Measurements from ENCODE around the gene GRIN3A. TPM values are rescaled to one million over a fixed set of nuclear protein-coding genes. Genes with fewer than 3 reads are reported as not detected.

The GRIN3A gene
- total RNA-seq, 3 donors from 2014 or later (not counting 1 experiment from before 2014, with no cell fraction given): not detected

DNA sequence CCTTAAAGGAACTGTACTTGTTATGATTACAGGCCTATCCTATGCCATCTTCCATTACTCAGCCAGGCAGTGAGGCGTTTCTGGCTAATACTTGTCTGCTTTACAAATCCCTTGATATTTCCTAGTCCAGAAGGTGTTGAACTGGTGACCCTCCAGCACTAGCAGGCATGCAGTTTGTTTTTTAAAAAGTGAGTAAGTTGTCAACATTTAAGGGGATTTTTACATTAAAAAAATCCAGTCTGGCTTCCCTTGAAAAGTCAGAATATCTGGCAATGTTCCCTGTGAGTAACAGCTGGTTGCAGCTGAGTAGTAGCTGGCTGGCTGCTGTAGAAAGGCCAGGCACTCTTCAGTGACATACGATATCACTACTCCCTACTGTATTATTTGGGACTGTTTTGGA is 21.8 kb downstream of the GRIN3A start:
- intact Hi-C loops (cut with micrococcal nuclease): no loop called here
- WGBS (ENCODE audit: insufficient coverage): 72% methylated on average over 1 of the region's 2 CpGs
- DNase-seq: no peak
- Histone ChIP-seq H3K27me3 (ENCODE audit: control insufficient read depth, insufficient read depth, low read length) (no peaks in the 10 kb centered on the region), H3K27ac (ENCODE audit: low read length) (no peak overlapping the region), H3K36me3 (ENCODE audit: control insufficient read depth, insufficient read depth, low read length) (no peaks in the 10 kb centered on the region), H3K9me3 (ENCODE audit: control insufficient read depth, insufficient read depth, low read length) (no peaks in the 10 kb centered on the region), H3K4me1 (ENCODE audit: control insufficient read depth, insufficient read depth, low read length) (no peaks in the 10 kb centered on the region), H3K4me3 (ENCODE audit: low read length) (no peak overlapping the region)
- Mint-ChIP-seq H3K4me1 (no peaks in the 10 kb centered on the region), H3K4me3 (no peak overlapping the region), H3K9me3 (peaks cover 0 to 5% of the 10 kb centered on the region in 2 donors), H3K27ac (no peak overlapping the region), H3K27me3 (ENCODE audit: low read depth in 2 of 2) (no peaks in the 10 kb centered on the region), H3K36me3 (no peaks in the 10 kb centered on the region)
- ATAC-seq: no peak
- TF ChIP-seq, protein P1, sequence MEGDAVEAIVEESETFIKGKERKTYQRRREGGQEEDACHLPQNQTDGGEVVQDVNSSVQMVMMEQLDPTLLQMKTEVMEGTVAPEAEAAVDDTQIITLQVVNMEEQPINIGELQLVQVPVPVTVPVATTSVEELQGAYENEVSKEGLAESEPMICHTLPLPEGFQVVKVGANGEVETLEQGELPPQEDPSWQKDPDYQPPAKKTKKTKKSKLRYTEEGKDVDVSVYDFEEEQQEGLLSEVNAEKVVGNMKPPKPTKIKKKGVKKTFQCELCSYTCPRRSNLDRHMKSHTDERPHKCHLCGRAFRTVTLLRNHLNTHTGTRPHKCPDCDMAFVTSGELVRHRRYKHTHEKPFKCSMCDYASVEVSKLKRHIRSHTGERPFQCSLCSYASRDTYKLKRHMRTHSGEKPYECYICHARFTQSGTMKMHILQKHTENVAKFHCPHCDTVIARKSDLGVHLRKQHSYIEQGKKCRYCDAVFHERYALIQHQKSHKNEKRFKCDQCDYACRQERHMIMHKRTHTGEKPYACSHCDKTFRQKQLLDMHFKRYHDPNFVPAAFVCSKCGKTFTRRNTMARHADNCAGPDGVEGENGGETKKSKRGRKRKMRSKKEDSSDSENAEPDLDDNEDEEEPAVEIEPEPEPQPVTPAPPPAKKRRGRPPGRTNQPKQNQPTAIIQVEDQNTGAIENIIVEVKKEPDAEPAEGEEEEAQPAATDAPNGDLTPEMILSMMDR (IDR thresholded peaks at IDR 0.05): no peak

DNA sequence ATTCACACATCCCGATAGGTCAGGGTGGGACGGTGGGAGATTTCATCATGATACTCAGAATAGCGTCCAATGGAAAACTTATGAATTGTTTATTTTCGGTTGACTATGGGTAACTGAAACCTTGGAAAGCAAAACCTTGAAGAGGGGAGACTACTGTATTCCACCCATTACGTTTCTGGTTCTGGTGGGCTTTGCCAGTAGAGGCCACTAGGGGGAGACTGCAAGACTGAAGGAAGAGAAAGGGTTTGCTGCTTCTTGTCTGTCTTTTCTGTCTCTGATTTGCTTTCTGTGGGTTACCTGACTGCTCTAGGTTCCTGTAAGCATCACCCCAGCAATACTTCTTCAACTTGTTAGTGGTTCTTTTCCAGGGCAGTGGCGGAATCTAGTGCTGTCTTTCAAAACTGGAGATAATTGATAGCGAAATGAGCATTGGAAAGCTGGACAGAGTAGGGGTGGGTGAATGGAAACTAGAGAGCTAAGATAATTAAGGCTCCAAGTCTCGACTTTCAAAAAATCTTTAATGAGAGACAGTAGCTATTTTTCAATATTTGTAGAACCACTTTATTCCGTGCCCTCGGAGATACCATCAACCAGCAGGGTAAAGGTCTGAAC is 27.0 kb downstream of the GRIN3A start:
- H3K4me3 Mint-ChIP-seq: no peak overlapping the region
- TF ChIP-seq, protein P1 (IDR thresholded peaks at IDR 0.05): peak; percentile 16
- H3K4me1 ChIP-seq (ENCODE audit: control insufficient read depth, insufficient read depth, low read length): no peaks in the 10 kb centered on the region
- peaks cover 0 to 5% of the 10 kb centered on the region in 2 donors for H3K27me3 Mint-ChIP-seq (ENCODE audit: low read depth in 2 of 2)
- no peak for ATAC-seq
- no peak overlapping the region for H3K27ac ChIP-seq (ENCODE audit: low read length)
- DNase-seq: peak in 1 of 2 donors; percentile 32
- H3K9me3 ChIP-seq (ENCODE audit: control insufficient read depth, insufficient read depth, low read length): no peaks in the 10 kb centered on the region
- intact Hi-C loops (cut with micrococcal nuclease): no loop called here
- H3K27ac Mint-ChIP-seq: no peak overlapping the region
- H3K4me1 Mint-ChIP-seq: no peaks in the 10 kb centered on the region
- H3K4me3 ChIP-seq (ENCODE audit: low read length): no peak overlapping the region
- no peaks in the 10 kb centered on the region for H3K36me3 ChIP-seq (ENCODE audit: control insufficient read depth, insufficient read depth, low read length)
- no peaks in the 10 kb centered on the region for H3K36me3 Mint-ChIP-seq
- H3K9me3 Mint-ChIP-seq: peaks cover 0 to 2% of the 10 kb centered on the region in 2 donors
- H3K27me3 ChIP-seq (ENCODE audit: control insufficient read depth, insufficient read depth, low read length): no peaks in the 10 kb centered on the region
- WGBS (ENCODE audit: insufficient coverage): 78% methylated on average over 10 of the region's 10 CpGs

DNA sequence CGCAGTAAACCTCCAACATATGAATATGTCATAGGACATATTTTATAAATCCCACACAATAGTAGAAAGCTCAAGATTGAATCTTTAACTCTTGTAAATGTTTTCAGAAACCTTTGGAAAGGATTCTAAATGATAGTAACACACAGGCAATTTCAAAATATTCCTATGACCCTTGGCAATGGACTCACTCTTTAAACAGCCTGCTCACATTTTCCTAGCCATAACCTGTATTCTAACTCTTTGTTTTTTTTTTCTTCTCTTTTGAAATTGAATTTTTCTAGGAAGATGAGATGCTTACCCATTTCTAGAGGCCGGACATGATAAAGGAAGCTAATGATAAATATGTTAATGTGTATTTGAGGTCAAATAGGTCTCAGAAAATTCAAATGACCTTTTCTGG is 29.6 kb downstream of the GRIN3A start:
- WGBS (ENCODE audit: insufficient coverage): 100% methylated on average over 1 of the region's 2 CpGs
- Mint-ChIP-seq H3K36me3 (no peaks in the 10 kb centered on the region), H3K27ac (no peak overlapping the region), H3K9me3 (peaks cover 0 to 2% of the 10 kb centered on the region in 2 donors), H3K4me3 (no peak overlapping the region), H3K27me3 (ENCODE audit: low read depth in 2 of 2) (peaks cover 0 to 16% of the 10 kb centered on the region in 2 donors), H3K4me1 (peaks cover 0 to 7% of the 10 kb centered on the region in 2 donors)
- DNase-seq: no peak
- Histone ChIP-seq H3K27me3 (ENCODE audit: control insufficient read depth, insufficient read depth, low read length) (no peaks in the 10 kb centered on the region), H3K36me3 (ENCODE audit: control insufficient read depth, insufficient read depth, low read length) (no peaks in the 10 kb centered on the region), H3K27ac (ENCODE audit: low read length) (no peak overlapping the region), H3K4me3 (ENCODE audit: low read length) (no peak overlapping the region), H3K4me1 (ENCODE audit: control insufficient read depth, insufficient read depth, low read length) (peaks cover 3% of the 10 kb centered on the region), H3K9me3 (ENCODE audit: control insufficient read depth, insufficient read depth, low read length) (no peaks in the 10 kb centered on the region)
- TF ChIP-seq, protein P1 (IDR thresholded peaks at IDR 0.05): no peak
- intact Hi-C loops (cut with micrococcal nuclease): no loop called here
- no peak for ATAC-seq

DNA sequence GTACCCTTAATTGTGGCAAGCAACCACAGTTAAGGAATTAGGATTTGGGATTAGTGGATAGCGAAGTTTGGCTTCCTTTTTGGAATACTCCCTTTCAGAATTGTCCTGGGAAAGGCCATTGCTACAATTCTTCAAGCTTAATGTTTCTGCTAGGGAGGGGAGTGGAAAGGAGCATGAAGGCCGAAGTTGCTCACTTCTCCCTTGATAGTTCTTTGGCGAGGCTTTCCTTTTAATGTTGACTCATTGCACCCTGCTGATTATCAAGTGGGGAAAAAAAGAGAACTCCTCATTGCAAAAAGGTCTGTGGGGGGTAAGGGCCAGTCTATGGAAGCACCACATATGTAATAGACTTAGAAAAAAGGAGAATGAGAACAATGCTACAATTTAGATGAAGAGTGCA is 30.7 kb downstream of the GRIN3A start:
- Histone ChIP-seq H3K4me1 (ENCODE audit: control insufficient read depth, insufficient read depth, low read length) (peaks cover 3% of the 10 kb centered on the region), H3K27ac (ENCODE audit: low read length) (no peak overlapping the region), H3K36me3 (ENCODE audit: control insufficient read depth, insufficient read depth, low read length) (no peaks in the 10 kb centered on the region), H3K9me3 (ENCODE audit: control insufficient read depth, insufficient read depth, low read length) (no peaks in the 10 kb centered on the region), H3K4me3 (ENCODE audit: low read length) (no peak overlapping the region), H3K27me3 (ENCODE audit: control insufficient read depth, insufficient read depth, low read length) (no peaks in the 10 kb centered on the region)
- ATAC-seq: no peak
- intact Hi-C loops (cut with micrococcal nuclease): no loop called here
- Mint-ChIP-seq H3K4me1 (peaks cover 0 to 7% of the 10 kb centered on the region in 2 donors), H3K9me3 (peaks cover 0 to 2% of the 10 kb centered on the region in 2 donors), H3K4me3 (no peak overlapping the region), H3K27me3 (ENCODE audit: low read depth in 2 of 2) (peaks cover 0 to 16% of the 10 kb centered on the region in 2 donors), H3K36me3 (no peaks in the 10 kb centered on the region), H3K27ac (no peak overlapping the region)
- no peak for DNase-seq
- whole genome bisulfite sequencing (ENCODE audit: insufficient coverage): 76% methylated on average over 3 of the region's 3 CpGs
- TF ChIP-seq, protein P1 (IDR thresholded peaks at IDR 0.05): no peak
